D721Med (cell line): ENCODE data around the gene ALPK3.

ENCODE experiments used
- DNase-seq: peaks from one replicate; pipeline ENCODE4 v3.0.0; 2011; ENCODE audit warnings: low spot score; ENCODE audit not compliant: insufficient read length
- FAIRE-seq: peaks from 2 replicates; lab custom pipeline; 2011; peaks lifted over from hg19 to GRCh38; lab: Jason Lieb, UNC
- CTCF ChIP-seq: IDR thresholded peaks from 2 replicates; pipeline ENCODE4 v1.5.1; 2012; ENCODE audit warnings: mild to moderate bottlenecking, control low read depth; ENCODE audit not compliant: insufficient read depth; ENCODE audit errors: missing control alignments

The ALPK3 gene

GRCh38 chr15:84909782-84910181, 92.6 kb downstream of the ALPK3 start:
- TF ChIP-seq CTCF, result no peak
- no peak for FAIRE-seq
- no peak for DNase-seq

GRCh38 chr15:84910928-84911623, 93.9 kb downstream of the ALPK3 start:
- no peak for DNase-seq
- TF ChIP-seq CTCF, result no peak
- no peak for FAIRE-seq

- FAIRE-seq (no peak), DNase-seq (no peak)
- no peak for TF ChIP-seq CTCF
Measured at GRCh38 chr15:84911879-84912660, 94.9 kb downstream of the ALPK3 start.

GRCh38 chr15:84913360-84913723, 96.2 kb downstream of the ALPK3 start:
- DNase-seq (no peak), FAIRE-seq (no peak)
- no peak for TF ChIP-seq CTCF

- TF ChIP-seq CTCF, result no peak
- DNase-seq, result no peak
- FAIRE-seq, result no peak
Measured at GRCh38 chr15:84914351-84914750, 97.2 kb downstream of the ALPK3 start.

GRCh38 chr15:84914909-84915605, 97.9 kb downstream of the ALPK3 start:
- TF ChIP-seq CTCF, result no peak
- DNase-seq (no peak), FAIRE-seq (no peak)
